GM18519 (cell line): ENCODE data around the gene NAA10.

ENCODE experiments used
- ATAC-seq: cut with Tn5 transposase; IDR thresholded peaks from one replicate; pipeline ENCODE4 v1.9.1; 2021; ENCODE audit warnings: mild to moderate bottlenecking, moderate library complexity; ENCODE audit not compliant: unreplicated experiment, low FRiP score

Gene NAA10

DNA sequence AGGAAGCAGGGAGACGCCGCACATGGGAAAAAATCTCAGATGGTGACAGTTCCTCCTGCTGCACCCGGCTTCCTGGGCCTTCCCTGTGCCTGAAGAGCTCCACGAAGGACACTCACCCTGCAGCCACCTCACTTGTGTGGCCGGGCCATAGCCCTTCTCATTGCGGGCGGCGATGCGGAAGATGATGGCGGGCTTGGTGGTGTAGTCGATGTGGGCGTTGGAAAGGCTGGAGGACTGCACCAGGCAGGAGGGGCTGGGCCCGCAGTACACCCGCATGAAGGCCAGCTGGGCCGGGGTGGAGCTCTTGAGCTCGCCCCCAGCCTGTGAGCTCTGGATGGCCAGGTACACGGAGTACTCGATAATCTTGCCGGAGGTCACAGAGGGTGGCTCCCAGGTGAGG, 15.3 kb upstream of the NAA10 start:
- no peak for ATAC-seq

DNA sequence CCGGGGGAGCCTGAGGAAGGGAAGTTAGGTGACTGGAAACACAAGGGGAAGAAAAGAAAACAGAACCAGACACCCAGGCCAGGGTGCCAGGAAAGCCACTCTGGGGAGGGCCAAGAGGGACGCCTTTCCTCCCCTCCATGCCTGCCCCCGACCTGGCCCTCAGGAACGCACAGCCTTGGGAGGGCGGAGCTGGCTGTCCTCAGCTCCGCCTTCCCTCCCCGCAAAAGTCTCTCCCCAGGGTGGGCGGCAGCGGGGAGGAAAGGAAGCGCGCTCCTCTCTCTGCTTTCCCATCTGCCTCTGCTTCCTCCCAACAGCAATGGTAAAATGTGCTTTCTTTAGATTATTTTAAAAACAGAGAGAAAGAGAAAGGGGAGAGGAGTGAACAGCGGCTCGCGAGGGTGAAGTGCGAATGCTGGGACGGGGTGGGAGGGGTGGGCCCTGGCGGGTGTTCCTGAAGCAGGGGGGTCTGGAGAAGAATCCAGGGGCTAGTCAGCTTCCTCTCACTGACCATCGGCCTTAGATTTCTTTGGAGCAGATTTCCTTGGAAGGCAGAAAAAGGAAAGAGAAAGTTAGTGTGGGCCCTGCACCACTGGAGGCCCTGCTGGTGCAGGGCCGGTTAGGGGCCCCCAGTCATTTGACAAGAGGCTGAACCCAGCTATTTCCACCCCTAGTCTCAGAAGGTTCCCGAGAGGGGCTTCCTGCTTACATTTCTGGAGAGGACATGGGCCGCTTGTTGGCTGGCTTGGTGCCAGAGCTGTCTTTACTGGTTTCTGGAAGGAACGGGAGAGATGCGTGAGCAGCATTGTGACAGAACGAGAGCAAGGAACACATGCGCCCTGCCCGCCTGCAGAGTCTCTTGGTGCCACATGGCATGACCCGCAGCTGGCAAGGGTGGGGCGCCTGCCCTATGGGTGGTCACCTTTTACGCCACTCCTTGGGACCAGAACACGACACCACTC, 14.3 kb upstream of the NAA10 start:
- no peak for ATAC-seq

DNA sequence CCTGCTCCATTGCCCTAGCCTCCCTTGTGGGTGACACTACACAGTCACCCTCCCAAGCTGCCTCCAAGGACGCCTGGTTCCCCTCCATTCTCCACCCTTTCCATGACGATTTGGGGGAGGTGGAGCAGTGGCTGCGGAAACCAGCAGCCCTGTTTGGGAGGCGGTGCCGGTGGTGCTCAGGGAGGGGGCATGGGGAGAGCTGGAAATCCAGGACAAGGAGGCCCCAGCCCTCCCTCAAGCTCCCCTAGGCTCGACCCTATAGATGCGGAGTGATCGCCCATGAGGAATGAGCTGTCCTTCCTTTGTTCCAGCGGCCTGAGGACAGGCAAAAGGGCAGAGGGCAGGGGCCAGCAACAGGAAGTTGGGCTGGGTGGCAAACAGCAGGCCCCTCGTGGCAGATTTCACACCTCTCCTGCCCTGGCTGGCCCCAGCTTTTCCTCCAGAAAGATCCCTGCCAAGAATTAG, 13.2 kb upstream of the NAA10 start:
- no peak for ATAC-seq

DNA sequence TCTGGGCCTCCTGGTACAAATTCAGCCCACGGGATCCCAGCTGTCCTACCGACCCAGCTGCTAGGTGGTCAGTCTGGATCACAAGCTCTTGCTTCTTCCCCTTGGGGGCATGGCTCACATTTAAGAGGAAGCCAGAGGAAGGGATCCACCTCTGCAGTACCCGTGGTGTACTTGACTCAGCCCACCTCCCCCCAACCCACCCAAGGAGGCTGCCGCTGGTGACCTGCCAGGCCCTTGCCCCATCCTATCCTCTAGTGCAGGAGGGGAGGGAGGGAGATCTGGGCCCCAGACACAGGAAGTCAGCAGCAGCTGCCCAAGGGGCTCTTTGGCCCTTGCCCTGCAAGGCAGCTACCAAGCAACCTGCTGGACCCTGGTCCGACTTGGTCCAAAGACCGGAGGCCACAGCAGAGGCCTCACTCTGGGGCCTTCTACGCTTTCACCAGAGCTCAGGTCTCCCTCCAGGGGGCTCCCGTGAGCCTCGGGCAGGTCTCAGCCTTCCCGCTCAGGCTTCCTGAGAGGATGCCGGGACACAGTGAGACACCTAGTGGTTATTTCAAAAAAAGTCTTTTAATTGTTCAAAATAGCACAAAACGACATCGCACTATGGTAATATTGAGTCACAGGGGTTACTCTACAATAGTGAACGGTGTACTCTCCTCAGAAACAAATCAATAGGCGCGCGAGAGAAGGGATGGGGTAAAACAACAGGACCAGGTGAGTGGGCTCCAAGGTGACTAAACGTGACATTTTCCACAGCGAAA, 12.4 kb upstream of the NAA10 start:
- ATAC-seq: no peak

DNA sequence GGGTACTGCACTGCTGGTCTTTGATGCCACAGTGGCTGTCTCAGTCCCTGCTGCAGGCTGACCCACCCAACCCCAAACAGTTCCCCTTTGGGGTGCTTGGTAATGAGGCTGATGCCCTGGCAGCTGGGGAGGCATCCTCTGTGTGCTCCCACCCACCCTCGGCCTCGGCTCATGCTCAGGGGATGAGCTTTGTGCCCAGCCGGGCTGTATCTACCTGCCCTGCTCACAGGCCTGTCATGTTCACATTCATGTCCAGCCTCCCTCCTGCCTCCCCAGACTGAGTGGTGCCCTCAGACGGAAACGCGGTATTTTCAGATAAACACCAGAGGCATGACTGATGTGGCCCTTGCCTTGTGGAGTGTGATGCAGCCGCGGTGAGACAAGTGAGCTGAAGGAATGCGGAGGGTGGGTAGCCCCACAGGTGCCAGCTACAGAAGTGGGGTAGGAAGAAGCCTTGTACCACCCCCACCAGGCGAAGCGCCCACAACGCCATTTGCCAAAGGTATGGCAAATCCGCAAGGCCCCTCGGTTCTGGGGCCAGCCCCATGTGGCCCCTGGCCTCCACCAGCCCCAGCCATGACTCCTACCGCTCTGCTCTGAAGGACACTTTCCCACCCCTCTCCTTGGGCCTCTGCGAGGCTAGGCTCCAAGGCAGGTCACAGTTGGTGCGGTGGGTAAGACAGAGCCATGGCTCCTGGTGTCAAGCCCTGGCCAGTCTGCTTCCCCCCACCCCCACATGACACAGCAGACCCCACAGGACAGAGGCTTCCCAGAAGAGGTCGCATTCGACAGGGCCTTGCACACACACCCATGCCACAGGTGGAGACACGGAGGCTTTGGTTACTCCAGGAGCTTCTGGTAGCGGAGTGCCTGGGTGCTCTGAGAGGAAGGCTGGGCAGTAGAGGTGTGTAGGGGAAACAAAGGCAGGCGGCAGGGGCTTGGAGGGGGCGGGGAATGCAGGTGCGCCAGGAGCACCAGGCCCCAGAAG, 11.4 kb upstream of the NAA10 start:
- ATAC-seq: no peak

DNA sequence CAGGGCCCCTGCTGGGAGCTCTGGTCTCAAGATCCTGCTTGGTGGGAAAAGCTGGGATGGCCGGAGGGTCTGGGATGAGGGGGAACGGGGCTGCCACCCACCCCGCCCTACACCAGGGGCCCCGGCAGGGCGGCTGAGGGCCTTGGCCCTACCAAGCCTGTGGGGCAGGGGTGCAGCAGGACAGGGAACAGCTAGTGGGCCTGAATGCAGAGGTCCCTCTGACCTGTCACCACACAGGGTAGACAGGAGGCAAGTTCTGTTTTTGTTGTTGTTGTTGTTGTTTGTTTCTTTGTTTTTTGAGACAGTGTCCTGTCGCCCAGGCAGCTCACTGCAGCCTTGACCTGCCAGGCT, 9.9 kb upstream of the NAA10 start:
- ATAC-seq: no peak

DNA sequence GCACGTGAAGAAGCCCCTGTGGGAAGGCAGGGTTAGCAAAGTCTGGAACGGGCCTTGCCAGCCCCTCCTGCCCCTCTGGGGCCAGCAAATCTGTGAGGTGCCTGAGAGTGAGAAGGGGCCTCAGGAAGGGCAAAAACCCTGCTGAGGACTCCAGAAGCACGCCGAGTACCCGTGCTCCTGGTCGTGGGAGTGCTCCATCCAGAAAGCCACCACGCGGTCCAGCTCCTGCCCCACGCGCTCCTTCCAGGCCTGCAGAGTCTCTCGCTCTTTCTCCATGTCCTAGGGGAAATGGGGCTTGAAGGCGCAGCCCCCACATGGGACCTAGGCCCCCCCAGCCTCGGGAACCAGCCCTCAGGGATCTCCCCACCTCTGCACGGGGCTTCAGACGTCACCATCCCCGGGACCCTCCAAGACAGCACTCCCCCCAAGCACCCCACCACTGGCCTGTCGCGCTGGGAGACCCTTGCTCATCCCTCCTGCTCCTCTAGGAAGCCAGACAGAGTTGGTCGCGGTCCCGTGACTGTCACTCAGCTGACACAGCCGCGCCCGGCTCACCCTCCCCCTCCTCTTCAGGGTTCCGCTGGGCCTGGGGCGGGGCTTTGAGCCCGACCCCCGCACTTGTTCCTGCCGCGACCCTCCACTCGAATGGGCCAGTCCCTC, 9.4 kb upstream of the NAA10 start, which contains the start of gene RENBP:
TSS of gene RENBP (minus strand) at position 504 of the 660 bp plus-strand sequence. CDS start at position 471, 33 bp downstream.
- no peak for ATAC-seq

DNA sequence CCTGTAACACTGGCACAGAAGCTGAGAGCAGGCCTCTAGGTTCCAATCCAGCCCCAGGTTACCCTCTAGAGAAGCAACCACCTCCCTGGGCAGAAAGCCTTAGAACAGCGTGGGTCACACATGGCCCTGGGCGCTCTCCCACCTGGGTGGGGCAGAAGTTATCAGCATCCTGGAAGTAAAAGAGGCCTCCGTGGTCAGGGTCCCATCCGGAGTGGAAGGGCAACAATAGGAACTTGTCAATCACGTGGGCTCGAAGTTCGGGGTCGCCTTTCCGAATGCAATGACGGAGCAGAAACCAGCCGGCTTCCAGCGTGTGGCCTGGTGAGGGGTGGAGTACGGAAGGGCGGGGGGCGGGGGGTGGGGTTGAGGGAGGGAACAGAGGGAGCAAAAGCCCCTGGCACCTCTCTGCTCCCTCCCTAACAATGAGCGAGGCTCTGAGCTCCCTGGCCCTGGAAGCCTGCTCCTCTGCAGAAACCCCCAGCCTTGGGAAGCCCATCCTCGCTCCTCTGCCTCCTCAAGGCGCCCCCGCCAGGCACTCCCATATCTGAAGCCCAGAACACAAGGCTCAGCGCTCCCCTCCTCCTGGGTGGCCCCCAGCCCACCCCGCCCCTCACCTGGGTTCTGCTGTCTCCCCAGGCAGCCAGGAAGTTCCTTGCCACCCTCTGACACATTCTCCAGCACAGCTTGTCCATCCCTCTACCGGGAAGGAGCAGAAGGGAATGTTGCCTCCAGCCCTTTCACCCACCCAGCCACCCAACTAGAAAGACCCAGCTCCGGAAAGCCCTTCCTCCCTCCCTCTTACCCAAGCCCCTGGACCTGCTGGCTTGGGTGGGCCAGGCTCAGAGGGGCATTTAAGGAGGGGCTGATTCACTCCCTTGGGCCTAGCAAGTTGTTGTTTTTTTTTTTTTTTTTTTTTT, 6.8 kb upstream of the NAA10 start:
- ATAC-seq: no peak

DNA sequence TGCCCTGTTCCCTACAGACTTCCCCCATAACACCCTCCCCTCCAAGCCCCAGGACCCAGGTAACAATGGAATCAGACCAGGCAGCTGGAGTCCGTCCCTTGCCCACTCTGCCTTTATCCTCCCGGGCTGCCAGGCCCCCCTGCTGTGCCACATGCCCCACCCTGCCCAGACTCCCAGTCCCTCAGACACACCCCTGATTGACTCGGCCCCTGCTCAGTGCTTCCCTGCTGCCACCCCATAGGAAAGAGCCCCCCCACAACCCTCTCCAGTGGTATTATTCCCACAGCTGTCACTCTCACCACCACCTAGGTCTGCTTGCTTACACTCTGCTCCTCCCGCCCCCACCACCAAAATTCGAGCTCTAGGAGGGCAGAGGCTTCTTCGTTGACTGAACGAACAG, 4.7 kb upstream of the NAA10 start:
- no peak for ATAC-seq

DNA sequence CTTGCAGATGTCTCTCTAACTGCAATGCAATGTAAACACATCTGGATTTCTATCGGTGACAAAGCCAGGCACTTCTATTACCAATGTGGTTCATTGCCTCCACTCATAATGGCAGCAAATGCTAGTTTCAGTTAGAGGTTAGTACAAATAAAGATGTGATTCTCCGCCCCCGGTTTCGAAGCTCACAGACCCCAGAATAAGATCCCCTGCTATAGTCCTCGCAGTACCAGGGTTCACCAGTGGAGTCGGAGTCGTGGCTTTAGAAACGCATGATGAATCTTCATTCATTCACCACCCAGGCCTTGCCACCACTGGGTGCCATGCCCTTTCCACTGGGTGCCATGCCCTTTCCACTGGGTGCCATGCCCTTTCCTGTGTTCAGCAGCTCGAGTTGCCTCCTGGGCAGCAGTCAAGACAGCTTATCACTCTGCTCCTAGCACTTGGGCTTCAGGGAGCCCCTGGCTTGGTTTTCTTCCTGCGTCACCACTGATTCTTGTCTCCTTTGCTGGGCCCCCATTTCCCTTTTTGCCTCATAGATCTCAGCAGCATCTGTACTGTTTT, 3.5 kb upstream of the NAA10 start:
- no peak for ATAC-seq

DNA sequence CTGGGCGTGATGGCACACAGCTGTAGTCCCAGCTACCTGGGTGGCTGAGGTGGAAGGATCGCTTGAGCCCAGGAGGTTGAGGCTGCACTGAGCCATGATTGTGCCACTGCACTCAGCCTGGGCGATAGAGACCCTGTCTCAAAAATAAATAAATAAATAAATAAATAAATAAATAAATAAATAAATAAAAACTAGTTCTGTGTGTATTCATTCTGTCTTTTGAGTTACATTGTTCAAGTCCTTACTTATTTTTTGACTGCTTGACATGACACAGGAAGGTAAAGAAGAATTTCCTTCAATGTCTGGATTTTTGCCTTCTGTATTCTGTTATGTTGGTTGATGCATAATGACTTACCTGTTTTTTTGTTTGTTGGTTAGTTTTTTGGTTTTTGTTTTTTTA, 2.2 kb upstream of the NAA10 start:
- no peak for ATAC-seq

DNA sequence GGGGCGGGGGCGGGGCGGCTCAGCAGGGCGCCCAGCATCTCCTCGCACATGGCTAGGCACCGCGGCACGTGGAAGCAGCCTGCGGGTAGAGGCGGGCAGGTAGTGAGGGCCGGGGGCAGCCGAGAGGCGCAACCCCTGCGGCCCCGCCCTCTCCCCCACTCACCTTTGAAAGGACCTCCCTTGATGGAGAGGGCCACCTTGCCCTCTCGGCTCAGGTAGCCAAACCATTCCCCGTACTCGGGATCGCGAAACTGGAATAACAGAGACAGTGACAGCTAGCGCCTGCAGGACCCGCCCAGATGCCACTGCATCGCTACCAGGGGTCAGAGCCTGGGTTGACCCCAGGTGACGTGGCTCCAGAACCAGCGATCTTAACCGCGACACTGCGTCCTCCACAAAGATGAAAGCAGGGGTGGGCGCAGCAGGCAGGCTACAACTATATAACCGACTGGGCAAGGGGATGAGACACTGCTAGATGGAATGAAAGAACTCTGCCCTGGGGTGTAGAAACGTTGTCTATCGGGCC, 552 bp upstream of the NAA10 start:
- no peak for ATAC-seq

DNA sequence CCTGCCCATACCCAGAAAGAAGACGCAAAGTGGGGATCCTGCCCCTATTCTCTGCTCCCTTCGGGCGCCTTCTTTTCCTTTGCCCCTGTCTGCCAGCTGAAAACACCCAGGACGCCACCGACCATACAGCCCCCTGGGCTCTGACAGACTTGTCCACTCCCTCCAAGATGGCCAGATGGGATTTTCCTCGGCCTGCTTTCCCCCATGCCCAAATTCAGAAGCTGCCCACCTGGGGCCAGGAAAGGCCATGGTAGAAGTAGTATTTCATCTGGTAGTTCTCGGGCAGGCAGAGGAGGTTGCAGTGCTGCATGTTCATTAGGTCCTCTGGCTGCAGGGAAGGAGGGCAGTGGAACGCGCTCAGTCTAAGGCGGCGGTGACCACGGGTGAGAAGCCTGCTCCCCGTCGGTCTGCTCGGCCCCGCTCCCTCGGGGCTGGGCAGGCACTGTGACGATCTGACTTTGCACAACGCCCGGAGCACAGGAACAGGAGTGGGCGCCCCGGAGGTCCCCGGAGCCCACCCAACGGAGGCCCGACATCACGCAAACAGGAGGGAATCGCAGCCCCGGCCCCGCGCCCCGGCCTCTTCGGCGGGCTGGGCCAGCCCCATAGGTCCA, 582 bp downstream of the NAA10 start:
- ATAC-seq: peak; percentile 21

DNA sequence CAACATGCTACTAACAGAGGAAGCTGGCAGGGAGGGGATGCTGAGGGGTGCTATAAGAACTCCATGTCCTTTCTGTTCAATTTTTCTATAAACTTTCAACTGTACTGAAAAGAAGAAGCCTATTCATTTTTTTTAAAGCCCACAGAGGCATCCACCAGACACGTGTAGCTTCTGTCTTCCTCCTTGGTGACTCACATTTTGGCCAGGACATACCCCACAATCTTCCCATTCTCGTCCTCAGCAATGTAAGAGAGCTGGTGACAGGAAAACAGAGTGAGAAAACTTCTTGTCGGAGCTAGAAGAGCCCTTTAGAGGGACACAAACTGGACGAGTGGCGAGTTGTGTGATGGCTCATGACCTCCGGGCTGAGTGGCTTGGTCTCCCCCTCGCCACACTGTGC, 1.1 kb downstream of the NAA10 start:
- no peak for ATAC-seq

DNA sequence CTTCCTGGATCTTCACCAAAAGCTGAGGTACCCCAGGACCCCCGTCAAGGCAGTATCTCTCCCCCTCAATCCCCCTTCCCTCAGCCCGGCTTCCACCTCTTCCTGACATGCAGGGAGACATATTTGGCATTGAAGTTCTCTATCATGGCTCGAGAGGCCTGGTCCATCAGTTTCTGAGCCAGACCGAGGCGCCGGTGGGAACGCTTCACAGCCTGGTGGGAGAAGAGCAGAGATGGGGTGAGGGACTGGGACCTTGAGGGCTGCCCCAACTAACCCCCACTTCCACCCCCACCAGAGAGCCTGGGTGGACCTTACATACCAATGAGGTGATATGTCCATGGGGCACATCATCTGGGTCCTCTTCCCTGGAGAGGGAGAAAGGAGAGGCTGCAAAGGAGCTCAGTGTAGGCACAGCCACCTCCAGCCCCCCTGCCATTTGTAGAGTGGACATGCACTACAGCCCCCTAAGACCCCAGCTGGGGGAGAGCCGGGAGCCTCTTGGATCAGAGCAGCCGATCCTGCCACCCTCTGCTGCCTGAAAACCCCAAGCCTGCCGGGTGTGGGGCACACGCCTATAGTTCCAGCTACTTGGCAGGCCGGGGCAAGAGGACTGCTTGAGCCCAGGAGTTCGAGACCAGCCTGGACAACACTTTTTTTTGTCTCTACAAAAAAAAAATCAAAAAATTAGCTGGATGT, 2.5 kb downstream of the NAA10 start:
- ATAC-seq: no peak

DNA sequence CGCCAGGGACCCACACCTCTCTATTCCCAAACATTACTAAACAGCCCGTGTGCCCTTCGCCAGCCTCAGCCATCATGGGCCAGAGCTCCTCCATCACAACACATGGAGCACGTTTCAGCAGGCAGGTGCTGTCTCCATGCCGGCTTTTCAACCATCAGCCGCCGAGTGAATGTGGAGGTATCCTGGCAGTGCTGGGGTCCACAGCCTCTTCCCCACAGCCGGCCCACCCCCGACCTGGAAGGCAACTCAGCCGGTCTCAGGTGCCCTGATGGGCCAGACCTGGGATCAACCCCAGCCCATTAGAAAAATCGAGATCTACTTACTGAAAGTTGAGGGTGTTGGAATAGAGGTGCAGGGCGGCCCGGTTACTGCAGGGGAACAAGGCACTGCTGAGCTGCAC, 3.1 kb downstream of the NAA10 start:
- ATAC-seq: no peak

DNA sequence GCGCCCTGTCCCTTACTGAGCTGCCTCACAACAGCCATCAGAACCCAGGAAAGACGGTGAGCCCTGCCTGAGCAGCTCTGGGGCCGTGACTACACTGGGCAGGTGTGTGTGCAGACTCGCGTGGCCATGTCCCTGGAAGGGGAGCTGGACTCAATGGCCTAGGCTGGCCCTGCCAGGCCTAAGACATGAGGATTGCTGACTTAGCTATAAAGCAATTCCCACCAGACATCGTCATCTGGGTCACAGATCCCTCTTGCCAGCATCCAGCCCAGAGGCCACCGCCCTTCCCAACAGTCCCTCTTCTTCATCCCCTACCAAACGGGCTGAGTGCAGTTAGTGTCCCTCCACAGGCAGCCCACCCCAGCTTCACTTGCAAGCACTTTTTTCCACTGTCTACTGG, 3.7 kb downstream of the NAA10 start:
- no peak for ATAC-seq
